Suppressor macrophage treated with lipopolysaccharide for 4 hours (primary cell): ENCODE measurements around the gene SNX7.
A peak's percentile ranks its signal among the peaks of the same experiment; 100 is the strongest.

Source experiments
- DNase-seq: peaks from one replicate; pipeline ENCODE4 v3.0.0-alpha.2; 2020

Gene SNX7, protein sequence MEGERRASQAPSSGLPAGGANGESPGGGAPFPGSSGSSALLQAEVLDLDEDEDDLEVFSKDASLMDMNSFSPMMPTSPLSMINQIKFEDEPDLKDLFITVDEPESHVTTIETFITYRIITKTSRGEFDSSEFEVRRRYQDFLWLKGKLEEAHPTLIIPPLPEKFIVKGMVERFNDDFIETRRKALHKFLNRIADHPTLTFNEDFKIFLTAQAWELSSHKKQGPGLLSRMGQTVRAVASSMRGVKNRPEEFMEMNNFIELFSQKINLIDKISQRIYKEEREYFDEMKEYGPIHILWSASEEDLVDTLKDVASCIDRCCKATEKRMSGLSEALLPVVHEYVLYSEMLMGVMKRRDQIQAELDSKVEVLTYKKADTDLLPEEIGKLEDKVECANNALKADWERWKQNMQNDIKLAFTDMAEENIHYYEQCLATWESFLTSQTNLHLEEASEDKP

DNA sequence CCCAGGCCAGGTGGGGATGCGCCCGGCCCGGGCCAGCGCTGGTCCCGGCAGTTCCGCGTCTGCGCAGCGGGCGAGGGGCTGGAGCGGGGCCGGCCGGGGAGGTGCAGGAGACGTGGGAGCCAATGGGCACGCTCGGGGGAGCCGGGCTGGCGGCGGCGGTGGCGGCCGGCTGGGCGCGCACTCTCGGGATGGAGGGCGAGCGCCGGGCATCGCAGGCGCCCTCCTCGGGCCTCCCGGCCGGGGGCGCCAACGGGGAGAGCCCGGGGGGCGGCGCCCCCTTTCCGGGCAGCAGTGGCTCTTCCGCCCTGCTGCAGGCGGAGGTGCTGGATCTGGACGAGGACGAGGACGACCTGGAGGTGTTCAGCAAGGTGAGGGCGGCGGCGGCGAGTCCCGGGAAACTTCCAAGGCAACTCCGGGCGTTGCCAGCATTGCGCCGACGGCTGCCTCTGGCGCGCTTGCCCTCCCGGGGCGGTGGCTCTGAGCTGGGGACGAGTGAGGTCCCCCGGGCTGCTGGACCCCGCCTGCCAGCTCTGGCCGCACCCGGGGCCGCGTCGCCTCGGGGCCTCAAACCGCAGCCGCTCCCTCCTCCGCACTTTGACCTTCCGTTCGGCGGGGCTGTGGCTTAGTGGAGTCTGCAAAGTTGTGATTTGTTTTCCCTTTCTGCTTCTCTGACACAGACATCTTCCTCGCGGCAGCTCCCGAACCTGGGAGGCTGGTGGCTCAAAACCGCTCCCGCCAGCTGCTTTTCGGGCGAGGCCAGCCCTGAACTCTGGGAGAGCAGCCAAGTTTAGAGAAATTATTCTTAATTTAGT is at the start of gene SNX7:
SNX7 (plus strand) TSS at position 178 of the 812 bp plus-strand sequence; CDS start at position 189, 11 bp downstream.
- peak; percentile 56 for DNase-seq

DNA sequence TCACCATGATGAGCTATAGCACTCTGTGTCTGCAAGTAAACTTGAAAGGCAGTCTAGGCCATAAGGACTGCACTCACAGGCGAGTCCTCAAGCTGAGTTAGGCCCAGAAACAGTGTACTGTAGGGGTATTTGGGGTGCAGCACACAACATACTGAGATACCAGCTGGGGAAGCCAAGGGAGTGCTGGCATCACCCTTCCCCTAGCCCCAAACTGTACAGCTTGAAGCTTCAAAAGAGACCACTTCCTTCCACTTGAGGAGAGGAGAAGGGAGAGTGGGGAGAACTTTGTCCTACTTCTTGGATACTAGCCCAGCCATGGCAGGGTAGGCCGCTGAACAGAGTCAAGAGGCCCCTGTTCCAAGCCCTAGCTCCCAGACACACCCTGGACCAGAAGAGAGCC is 24.2 kb upstream of the SNX7 start:
- DNase-seq: no peak

DNA sequence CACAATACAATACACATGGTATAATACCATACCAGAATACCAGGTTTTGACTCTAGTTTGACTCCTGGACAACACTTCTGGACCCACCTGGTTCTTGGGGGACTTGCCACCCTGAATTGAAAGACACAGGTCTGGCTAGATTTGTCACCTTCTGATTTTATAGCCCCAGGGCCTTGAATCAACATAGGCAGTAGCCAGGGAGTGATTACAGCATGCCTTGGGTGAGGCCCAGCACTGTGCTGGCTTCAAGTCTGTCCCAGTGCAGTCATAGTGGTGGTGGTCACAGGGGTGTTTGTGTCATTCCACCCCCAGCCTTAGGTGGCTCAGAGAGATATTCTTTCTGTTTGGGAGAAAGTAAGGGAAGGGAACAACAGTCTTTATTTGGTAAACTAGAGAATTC is 23.3 kb upstream of the SNX7 start:
- no peak for DNase-seq

DNA sequence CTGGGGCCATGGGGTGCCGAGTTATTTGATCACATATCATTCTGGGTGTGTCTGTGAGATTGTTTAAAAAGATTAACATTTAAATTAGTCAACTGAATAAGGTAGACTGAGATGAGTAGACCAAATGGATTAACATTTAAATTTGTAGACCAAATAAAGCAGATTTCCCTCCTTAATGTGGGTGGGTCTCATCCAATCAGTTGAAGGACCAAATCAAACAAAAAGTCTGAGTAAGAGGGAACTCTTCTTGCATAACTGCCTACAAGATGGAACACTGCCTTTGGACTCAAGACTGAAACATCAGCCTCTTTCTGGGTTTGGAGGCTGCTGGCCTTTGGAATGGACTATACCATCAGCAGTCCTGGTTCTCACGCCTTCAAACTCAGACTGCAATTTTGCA is 17.0 kb upstream of the SNX7 start:
- DNase-seq: no peak

DNA sequence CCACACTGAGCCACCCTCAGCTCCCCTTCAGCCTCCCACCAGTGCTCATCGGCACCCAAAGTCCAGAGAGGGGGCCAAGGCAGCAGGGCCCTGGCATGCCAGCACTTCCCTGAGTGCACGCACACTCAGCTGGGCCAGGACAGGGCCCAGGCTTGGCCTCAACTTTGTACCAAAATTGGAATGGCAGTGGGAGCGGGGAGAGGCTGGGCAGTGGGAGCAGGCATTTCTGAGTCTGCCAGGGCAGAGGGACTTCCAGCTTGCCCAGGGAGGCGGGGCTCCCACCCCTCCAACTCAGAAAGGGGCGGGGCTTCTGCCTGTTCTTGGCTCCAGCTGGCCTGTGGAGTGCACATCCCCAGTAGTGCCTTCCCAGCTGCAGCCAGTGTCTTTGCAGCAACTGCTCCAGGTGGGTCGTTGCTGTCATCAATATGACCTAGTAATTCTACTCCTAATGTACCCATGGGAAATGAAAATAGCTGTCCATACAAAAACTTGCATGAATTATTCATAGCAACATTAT is 10.3 kb upstream of the SNX7 start:
- DNase-seq: no peak

DNA sequence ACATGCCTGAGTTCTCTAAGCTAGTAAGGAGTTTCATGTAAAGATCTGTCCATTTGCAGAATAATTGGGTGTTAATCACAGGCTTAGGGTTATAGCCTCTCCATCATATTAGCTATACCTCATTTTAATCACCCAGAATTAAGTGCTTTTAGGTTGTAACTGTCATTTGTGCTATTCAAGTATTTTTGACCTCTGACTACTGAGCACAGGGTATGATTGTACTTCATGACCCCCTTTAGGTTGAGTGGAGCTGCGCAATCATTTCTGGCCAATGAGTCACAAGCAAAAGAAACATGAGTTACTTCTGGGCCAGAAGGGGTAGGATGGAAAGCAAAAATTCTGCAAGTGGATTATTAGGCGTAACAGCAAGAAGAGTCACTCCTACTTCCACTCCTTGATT is 8.4 kb upstream of the SNX7 start:
- no peak for DNase-seq

DNA sequence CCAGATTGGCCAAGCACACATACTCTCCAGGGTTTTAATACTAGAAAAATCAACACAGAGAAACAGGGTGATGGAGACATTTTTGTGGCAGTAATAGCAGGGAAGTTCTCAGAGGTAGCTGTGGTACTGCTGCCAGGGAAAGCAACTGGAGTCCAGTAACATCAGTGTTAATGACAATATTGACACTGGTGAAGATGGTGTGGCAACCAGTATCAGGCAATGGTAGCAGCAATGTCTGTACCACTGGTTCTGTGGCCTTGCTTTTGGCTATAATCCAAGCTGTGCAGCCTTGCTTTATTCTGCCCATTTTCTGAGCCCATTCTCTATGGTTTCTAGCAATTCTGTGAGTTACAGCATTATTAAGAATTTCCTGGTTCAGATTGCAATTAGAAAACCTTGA is 1.6 kb upstream of the SNX7 start:
- no peak for DNase-seq

DNA sequence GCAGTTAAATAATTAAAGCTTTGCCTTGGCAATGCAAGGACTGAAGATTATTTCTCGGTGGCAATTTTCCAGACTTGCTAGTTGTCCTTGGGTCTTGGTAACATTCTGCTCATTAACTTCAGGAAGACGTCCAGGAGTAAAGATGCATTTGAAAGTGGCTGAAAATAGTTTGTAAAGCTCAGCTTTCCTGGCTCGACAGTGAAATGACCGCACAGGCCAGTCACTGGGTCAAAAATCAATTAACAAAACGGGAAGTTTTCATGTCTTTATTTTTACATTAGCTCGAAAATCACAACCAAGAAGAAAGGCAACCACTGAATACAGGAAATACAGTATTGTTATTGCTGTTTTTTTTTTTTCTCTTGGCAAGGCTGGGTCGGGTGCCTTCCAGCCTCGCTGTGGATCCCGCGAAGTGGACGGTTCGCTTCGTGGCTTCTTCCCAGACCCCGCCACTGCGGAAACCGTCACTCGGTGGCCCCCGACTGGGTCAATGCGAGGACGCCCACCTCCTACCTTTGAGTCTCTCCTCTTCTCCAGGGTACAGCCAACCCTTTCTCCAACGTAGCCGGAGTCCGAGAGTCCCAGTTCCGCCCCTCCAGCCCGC is 479 bp upstream of the SNX7 start:
- peak; percentile 0 for DNase-seq

DNA sequence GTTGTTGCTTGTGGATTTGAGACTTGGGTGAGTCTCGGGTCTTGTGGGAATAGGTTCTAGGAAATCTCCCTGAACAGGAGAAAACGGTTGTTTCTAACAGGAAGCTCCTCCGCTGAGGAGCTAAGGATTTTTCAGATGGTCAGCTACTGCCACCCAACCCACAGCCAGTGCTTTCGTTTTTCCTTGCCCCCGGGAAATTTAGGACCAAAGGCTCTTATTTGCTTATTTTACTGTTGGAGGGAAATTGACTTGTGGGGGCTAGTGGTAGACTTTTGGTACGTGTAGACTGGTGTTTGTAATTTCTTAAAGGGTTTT is 792 bp downstream of the SNX7 start:
- peak; percentile 23 for DNase-seq

DNA sequence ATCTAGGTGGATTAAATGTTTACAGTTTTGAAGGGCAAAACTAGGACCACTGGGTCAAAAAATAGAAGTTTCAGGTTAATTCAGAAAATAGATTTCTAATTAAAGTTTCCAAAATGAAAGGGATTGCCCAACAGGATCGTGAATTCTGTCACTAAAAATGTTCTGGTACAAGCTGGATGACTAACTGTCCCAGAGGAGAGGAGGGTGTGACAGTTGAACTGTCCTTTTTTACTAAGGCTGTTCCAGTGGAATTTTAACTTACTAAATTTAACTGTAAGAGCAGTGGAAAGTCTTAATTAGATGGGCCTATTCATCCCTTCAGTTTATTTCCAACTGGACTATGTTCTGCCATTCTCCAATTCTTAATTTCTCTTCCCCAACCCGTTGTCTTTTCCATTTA is 7.2 kb downstream of the SNX7 start:
- no peak for DNase-seq

DNA sequence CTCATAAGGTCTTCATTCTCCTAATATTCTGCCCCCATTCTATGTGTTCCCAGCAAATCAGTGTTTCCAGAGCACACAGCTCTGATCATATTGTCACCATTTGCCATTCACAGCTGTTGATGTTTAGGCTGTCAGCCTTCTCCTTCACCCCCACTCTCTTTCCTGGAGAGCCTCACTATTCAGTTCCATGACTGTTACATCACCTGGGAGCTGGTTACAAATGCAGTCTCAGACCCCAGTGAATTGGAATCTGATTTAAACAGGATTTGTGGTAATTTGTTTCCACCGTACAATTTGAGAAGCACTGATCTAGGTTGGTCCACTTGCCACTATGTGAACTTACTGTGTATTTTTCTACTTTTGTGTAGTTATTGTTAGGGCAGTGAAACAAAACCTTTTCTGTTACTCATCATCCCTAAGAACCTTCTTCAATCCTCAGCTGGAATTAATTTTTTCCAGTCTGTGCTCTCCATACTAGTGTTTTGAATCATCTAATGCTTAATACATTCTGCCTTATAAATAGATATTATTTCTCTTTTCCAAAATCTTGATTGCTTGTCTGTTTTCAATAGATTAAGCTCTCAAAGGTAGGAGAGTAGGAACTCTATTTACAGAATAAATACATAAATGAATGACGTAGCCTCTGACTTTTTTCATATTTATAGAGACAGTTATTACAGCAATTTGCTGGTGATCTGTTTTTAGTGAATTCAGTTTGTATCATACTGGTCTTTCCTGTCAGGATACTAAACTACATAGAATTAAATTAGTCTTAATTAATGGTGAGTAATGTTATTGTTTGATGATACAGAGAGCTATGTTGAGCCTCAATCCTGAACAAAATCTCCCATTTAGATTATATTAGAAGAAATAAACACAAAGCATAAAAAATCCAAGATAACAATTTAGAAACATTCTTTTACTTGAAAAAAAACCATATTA is 8.1 kb downstream of the SNX7 start:
- DNase-seq: no peak

DNA sequence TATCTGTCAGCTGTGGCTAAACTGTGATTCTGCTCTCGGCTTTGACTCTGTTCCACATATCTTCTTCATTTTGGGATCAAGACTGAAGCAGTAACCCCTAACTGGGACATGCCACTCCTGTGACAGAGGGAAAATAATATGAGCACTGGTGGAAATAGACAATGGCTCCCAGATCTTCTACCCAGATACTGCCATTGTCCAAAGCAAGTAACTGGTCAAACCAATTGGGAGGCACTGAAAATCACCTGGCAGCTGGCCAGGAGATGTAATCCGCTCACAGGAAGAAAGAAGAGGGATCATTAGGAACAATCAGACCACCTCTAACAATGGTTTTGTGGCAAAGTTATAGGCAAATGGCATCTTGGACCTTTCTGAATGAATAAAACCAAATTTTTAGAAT is 10.7 kb downstream of the SNX7 start:
- no peak for DNase-seq

DNA sequence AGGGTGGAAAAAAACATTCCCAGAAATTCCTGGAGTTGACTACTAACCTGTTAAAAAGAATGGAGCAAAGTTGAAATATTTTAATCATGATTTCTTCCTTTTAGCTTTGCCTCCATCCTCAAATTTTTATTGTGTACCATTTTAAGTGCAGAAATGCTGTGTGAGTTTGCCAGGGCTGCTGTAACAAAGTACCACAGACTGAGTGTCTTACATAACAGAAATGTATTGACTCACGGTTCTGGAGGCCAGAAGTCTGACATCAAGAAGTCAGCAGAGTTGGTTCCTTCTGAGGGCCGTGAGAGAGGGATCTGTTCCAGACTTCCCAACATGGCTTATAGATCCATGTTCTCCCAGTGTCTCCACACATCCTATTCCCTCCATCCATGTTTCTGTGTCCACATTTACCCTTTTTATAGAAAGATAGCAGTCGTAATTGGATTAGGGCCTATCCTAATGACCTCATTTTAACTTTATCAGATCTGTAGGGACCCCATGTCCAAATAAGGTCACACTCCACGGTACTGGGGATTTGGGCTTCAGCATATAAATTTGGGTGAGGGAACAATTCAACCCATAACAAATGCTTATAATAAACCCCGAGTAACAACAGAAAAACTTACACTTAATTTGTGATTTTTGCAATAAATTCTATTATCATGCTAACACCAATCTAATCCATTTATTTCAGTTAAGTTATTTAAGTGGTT is 12.7 kb downstream of the SNX7 start:
- no peak for DNase-seq

DNA sequence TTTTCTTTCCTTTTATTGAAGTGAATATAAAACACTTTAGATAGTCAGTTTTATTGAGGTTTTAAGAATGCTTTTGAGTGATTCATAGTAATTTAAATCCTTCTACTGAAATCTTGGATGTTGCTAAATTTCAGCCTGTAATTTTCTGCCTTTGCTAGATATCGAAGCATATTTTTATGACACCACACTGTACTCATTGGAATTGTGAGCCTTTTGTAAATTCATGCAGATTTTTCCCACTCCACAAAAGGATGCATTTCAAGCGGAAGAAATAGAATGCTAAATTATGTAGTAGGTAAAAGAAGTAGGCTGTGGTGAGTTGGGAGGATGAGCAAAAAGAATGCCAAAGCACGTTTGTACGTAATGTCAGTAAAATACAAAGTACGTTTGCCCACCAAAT is 13.8 kb downstream of the SNX7 start:
- no peak for DNase-seq

DNA sequence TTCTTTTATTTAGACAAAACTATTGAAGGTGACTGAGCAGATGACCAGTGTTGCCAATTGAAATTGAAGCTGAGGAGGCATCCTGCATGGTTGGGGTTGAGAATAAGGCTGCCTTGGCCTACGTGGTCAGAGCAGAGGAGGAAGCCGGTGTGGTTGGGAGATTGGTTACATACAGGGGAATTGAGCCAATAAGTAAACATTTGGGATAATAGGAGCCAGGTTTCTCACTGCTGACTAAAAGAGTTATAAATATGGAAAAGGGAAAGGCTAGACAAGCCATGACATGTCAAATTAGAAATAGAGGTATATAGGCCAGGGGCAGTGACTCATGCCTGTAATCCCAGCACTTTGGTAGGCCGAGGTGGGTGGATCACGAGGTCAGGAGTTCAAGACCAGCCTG is 15.8 kb downstream of the SNX7 start:
- DNase-seq: no peak

DNA sequence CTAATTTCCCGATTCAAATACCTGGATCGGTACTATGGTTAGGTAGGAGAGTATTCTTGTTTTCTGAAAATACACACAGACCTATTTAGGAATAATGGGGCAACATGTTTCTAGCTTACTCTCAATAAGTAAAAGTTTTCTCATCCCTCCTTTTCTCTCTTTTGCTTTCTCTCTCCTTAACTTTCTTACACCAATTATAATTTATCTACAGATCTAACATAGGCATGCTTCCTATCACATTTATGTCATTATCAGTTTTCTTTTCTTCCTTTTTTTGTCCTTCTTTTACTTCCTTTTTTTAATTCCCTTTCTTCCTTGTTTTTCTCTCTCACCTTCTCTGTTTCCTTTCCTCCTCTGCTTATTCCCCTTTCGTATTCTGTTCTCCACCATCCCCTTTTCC is 20.3 kb downstream of the SNX7 start:
- DNase-seq: no peak

DNA sequence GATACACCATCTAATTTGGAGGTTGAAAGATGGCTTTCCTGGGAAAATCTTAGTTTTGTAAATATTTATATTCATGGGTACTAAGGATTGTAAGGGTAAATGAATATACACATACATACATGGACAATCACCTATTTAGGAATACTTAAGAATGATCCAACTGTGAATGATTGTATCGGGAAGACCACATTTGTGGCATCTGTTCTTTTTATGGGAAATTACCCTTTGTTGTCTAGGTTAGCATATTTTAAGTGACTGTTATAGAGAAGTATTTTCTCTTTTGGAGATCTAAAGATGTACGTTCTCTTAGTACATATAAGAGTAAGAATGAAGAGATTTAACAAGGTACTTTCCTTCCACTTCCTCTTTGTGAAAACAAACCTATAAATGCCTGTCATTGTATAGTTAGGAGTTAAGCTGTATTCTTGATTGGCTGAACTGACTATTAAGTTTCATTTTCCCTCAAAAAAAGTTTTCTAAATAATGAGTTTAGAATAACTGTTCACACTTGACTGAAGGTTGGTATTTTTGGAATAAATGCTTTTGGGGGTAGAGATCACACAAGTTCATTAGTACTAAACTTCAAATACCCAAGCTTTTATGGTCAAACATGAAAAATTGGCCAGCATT is 26.7 kb downstream of the SNX7 start:
- DNase-seq: no peak

DNA sequence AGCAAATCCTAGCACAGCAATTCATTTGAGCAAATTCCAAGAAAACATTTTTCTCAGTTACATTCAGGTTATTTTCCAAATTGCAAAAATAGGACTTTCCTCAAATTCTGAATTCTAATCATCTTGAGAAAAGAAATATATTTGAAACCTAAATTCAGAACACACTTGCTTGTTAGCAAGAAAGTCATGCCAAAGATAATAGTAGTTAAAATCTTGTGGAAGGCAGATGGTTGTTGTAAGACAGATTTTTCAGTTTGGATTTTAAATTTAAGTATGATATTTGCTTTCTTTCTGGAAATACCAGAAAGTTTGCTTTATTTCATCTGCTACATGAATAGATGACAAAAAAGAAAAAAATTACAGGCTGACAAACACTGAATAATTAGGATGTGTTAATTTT is 29.1 kb downstream of the SNX7 start:
- no peak for DNase-seq

DNA sequence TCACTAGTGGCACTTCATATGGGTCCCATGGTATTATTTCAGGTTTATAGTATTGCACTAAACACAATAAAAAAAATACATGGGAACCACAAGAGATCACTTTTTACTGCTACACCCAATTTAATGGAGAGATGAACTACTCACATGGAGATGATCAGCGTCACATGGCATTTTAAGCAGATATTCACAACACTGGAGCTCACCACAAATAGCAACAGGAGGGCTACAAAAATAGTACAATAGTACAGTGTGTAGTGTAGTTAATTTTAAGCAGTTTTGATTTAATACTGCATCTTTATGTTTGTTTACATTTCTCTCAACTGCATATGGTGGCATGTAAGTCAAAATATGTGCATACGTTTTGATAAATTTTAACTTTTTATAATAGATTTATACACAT is 31.0 kb downstream of the SNX7 start:
- no peak for DNase-seq

DNA sequence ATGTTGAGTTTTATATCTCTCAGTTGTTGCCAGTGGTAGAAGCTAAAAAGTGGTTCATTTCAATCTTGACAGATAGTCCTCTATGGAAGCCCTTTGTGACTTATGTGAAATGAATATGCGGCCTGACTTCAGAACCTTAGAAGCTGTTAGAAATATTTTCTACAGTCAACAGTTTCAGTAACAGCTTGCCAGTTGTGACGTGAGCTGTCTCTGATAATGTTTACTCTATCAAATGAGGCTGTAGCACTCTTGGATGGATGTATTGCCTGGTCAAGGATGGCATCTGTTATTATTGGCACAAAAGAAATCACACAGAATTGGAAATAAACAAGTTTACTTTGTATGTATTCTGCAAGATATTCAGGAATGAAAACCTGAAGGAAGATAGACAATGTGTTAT is 31.9 kb downstream of the SNX7 start:
- no peak for DNase-seq

DNA sequence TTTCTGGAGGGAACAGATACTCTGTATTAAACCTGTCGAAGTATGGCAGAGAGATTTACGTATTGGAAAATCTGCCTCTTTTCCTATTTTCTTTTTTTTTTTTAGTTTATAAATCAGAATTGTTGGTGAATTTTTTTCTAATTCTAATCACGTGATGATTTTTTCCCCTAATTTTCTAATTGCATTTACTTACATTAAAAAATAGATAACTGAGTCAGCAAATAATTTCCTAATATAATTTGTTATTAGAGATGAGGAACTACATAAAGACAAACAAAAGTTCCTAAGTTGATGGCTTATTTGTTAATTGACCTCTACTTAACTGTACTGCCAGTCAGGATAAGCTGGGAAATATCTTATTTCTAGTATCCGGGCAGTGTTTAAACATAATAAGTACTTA is 34.6 kb downstream of the SNX7 start:
- DNase-seq: no peak

DNA sequence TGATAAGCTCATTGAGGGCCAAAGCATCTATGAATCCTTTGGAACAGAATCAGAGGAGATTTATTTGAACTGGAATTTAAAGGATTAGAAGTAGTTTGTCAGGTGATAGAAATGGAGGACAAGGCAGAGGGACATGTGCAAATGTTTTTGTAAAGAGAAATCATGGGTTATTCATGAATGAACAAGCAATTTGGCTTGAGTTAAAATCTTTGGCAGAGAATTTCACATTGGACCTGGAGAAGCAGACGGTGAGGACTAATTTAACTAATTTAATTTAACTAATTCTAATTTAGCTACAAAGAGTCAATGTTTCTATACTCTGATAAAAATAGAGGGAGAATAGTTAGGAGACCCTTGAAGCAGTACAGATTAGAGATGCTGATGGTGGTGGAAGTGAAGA is 36.3 kb downstream of the SNX7 start:
- no peak for DNase-seq
